Osteocyte (in vitro differentiated cells): Measurements from ENCODE around the gene IFNA5. TPM values are rescaled to one million over a fixed set of nuclear protein-coding genes. Genes with fewer than 3 reads are reported as not detected.
A peak's percentile ranks its signal among the peaks of the same experiment; 100 is the strongest.

Experiments
- DNase-seq: peaks from one replicate; pipeline ENCODE4 v3.0.0; 2021; ENCODE audit warnings: mixed read lengths; ENCODE audit not compliant: unreplicated experiment; ENCODE audit errors: extremely low spot score
- H3K27ac Mint-ChIP-seq: one replicate; pipeline ENCODE4 v1.8.0; 2021; ENCODE audit warnings: mild to moderate bottlenecking, mixed read lengths; ENCODE audit not compliant: unreplicated experiment
- H3K27me3 Mint-ChIP-seq: one replicate; pipeline ENCODE4 v1.8.0; 2021; ENCODE audit warnings: mixed read lengths; ENCODE audit not compliant: unreplicated experiment
- H3K36me3 Mint-ChIP-seq: one replicate; pipeline ENCODE4 v1.8.0; 2021; ENCODE audit warnings: mixed read lengths; ENCODE audit not compliant: unreplicated experiment
- H3K4me1 Mint-ChIP-seq: one replicate; pipeline ENCODE4 v1.8.0; 2021; ENCODE audit warnings: mixed read lengths; ENCODE audit not compliant: unreplicated experiment
- H3K4me3 Mint-ChIP-seq: one replicate; pipeline ENCODE4 v1.8.0; 2021; ENCODE audit warnings: mild to moderate bottlenecking, moderate library complexity, mixed read lengths; ENCODE audit not compliant: unreplicated experiment
- H3K9me3 Mint-ChIP-seq: one replicate; pipeline ENCODE4 v1.8.0; 2021; ENCODE audit warnings: mixed read lengths; ENCODE audit not compliant: unreplicated experiment
- total RNA-seq: library from RNA; stranded (reverse); gene quantifications from 2 replicates; pipeline ENCODE4 v1.2.1, GENCODE V29; 2021
- TF ChIP-seq, protein P1 (sequence below): fragments of 200-600 bp; sonication (generic); IDR thresholded peaks from 2 replicates; pipeline ENCODE4 v1.5.0; 2021; ENCODE audit warnings: antibody characterized with exemption, mild to moderate bottlenecking, moderate library complexity

Gene IFNA5
- total RNA-seq, 1 donor from 2014 or later, result not detected

DNA sequence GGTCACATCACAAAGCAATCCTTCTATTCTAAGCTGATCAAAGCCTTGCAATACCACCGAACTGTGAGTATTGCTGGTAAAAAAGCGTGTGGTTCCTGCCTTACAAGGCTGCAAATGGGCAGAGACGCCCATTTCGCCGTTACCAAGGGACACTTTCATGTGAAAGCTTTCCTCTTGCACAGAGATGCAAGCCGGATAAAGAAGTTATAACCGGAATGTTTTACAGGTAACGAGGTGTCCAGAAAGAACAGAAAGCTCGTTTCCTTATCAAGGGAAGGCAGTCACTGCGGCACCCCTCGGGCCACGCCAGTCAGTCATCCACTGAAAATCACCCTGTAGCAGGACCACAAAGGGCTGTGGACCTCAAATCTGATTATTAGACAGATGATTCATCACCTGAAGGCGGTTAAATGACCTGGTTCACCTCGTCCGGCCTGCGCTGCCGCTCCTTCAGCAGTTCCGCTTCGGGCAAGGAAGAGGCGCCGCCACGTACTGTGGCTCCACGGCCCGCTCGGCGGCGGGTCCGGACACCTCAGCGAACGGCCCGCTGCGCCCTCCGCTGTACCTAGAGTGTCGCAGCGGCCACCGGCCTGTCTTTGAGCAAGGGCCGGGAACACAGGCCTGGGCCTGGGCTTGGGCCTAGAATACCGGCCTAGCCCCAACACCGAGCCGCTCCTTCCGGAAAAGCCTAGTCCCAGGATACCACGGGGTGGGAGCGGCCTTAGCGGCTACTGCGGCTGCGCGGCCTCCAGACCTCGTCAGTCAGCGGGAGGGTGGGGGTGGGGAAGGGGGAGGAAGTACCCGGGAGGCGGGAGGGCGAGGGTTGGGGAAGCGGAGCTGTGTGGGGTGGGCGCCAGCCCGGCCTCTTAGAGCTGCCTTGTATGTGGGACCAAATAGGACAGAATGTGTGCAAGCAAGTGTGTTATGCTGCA, 29.9 kb upstream of the IFNA5 start, which contains the start of gene KLHL9:
KLHL9 (minus strand) TSS at position 704 of the 932 bp plus-strand sequence; CDS start at position 159, 545 bp downstream.
- peaks cover 44% of the 10 kb centered on the region for H3K4me1 Mint-ChIP-seq
- TF ChIP-seq, protein P1, sequence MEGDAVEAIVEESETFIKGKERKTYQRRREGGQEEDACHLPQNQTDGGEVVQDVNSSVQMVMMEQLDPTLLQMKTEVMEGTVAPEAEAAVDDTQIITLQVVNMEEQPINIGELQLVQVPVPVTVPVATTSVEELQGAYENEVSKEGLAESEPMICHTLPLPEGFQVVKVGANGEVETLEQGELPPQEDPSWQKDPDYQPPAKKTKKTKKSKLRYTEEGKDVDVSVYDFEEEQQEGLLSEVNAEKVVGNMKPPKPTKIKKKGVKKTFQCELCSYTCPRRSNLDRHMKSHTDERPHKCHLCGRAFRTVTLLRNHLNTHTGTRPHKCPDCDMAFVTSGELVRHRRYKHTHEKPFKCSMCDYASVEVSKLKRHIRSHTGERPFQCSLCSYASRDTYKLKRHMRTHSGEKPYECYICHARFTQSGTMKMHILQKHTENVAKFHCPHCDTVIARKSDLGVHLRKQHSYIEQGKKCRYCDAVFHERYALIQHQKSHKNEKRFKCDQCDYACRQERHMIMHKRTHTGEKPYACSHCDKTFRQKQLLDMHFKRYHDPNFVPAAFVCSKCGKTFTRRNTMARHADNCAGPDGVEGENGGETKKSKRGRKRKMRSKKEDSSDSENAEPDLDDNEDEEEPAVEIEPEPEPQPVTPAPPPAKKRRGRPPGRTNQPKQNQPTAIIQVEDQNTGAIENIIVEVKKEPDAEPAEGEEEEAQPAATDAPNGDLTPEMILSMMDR, result no peak
- DNase-seq, result peak; percentile 97
- H3K9me3 Mint-ChIP-seq, result no peaks in the 10 kb centered on the region
- H3K27ac Mint-ChIP-seq, result peak within 1 kb of the TSS; percentile 92
- H3K36me3 Mint-ChIP-seq, result peaks cover 6% of the 10 kb centered on the region
- H3K4me3 Mint-ChIP-seq, result peak within 1 kb of the TSS; percentile 87
- H3K27me3 Mint-ChIP-seq, result peaks cover 23% of the 10 kb centered on the region

DNA sequence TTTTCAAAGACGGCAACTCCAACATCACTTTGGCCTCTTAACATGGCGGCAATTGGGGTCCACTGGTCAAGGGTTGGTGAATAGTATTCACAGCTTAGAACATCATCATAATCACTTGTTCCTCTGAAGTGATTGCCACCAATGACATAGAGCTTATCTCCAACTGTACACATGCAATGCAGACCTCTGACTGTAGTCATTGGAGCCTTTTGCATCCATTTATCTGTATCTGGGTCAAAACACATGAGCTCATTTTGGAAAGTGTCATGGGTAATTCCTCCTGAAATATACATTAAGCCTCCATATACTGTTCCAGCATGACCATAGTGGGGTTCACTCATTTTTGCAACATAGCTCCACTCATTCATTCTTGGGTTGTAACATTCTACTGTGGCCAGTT, 28.1 kb upstream of the IFNA5 start:
- TF ChIP-seq, protein P1, result no peak
- no peak overlapping the region for H3K27ac Mint-ChIP-seq

DNA sequence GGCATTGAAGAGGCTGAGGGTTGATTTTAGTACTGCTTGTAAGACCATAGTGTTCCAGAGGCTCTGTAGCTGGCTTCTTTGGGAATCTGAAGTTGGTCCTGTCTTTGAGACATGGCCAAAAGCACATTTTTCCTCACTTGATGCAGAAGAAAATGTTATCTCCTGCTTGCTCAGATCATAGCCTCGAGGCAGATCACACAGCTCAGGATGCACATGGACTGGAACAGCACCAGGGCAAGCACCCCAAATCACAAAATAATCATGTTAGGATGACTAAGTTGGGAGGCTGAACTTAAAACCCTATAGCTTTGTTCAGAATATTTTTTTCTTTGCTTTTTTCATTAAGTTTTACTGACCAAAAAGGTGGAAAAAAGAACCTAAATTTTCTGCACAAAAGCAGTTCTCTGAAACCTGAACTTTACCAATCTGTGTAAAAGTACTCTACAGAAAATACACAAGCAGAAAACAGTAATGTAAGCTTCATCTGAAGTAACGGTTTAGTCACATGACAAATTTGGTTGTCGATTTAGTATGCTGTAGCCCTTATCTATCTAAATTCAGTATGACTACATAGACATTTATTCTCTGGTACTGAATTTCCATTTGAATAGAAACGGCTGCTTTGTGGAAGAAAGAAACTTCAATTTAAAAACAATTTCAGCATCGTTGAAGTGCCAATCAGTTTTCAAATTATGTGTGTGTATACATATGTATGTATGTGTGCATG, 26.7 kb upstream of the IFNA5 start:
- H3K27ac Mint-ChIP-seq, result no peak overlapping the region
- no peak overlapping the region for H3K4me3 Mint-ChIP-seq
- peaks cover 6% of the 10 kb centered on the region for H3K36me3 Mint-ChIP-seq

More for the DNA sequence above, 28.1 kb upstream of the IFNA5 start:
- Mint-ChIP-seq H3K27me3 (peaks cover 8% of the 10 kb centered on the region), H3K36me3 (peaks cover 6% of the 10 kb centered on the region), H3K4me1 (peaks cover 54% of the 10 kb centered on the region), H3K4me3 (peak overlapping the region; percentile 87), H3K9me3 (no peaks in the 10 kb centered on the region)
- DNase-seq, result no peak

DNA sequence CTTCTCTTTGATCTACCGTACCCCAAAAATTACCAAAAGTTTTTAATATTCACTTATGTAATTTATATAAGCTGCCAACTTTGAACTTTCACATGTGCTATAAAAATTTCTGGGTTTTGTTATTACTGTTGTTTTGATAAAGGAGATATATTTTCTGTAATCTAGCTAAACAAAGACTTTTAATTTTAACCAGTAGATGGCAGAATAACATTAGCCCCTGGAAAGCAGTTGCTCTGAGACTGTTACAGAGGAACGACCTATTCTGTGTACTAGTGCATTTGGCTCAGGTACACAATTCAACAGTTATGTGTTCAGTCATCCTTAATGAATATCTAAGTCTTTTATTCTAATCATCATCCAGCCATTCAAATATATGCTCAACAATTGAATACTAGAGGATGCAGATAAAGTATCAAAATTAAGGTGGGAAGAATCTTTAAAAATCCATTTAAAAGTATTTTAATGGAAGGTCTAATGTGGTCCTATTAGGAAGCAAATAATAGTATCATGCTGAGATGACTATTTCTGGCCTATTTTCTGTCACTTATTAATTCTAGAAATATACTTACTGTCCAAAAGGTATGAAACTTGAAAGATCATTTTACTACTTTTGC, 21.5 kb upstream of the IFNA5 start:
- Mint-ChIP-seq H3K9me3 (no peaks in the 10 kb centered on the region), H3K4me1 (peaks cover 34% of the 10 kb centered on the region), H3K27ac (no peak overlapping the region), H3K27me3 (no peaks in the 10 kb centered on the region), H3K4me3 (no peak overlapping the region), H3K36me3 (peaks cover 27% of the 10 kb centered on the region)
- TF ChIP-seq, protein P1, result peak; percentile 72
- DNase-seq, result no peak

More for the DNA sequence above, 26.7 kb upstream of the IFNA5 start:
- H3K27me3 Mint-ChIP-seq, result no peaks in the 10 kb centered on the region
- H3K9me3 Mint-ChIP-seq, result no peaks in the 10 kb centered on the region
- TF ChIP-seq, protein P1, result no peak
- peaks cover 63% of the 10 kb centered on the region for H3K4me1 Mint-ChIP-seq
- DNase-seq, result no peak
